Testis (tissue), 2 donors: ENCODE measurements around the gene CUEDC1.
A peak's percentile ranks its signal among the peaks of the same experiment; 100 is the strongest.

Source experiments
- POLR2A ChIP-seq: fragments of 450-650 bp; IDR thresholded peaks from one replicate; pipeline ENCODE4 v1.6.1; 2017; ENCODE audit warnings: antibody characterized with exemption, mild to moderate bottlenecking, moderate library complexity
- TF ChIP-seq, protein P1 (sequence below), 3 experiments: fragments of 450-650 bp in 2 of 3; fragments of 200-600 bp in 1 of 3; sonication (generic) in 1 of 3; IDR thresholded peaks; one replicate each; pipeline ENCODE4 v1.5.1; 2016 to 2019; ENCODE audit warnings: antibody characterized with exemption in 3 of 3, mild to moderate bottlenecking in 2 of 3, moderate library complexity in 1 of 3

DNA sequence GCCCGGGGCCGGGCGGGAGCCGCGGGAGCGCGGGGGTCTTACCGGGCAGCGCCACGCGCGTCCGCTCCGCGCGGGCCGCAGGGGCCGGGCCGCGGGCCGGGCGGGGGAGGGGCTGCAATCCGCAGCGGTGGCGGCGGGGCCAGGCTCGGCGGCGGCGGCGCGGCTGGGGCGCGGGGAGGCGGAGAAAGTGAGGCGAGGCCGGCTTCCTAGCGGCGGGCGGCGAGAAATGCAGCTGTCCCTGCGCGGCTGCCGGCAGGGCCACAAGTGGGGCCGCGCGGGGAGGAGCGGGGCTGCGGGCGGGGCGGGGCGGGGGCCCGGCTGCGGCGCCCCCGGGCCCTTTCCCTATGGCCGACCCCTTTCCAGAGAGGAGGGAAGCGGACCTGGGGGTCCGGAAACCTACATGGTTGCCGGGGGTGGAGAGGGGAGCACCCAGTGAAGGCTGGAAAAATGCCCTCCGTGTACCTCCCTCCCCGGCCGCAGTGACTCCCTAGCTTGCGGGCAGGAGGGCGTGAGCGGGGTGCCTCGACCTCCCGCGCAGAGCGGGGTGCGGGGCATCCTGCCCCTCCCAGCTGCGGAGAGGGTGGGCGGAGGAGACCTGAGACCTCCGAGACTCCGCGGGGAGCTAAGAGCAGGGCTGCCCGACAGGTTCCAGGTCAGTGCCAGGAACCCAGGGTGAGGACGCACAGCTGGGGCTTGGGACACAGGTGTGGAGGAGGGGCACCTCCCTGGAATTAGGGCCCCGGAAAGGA, at the start of gene CUEDC1:
- TF ChIP-seq POLR2A, result no peak
- TF ChIP-seq, protein P1, sequence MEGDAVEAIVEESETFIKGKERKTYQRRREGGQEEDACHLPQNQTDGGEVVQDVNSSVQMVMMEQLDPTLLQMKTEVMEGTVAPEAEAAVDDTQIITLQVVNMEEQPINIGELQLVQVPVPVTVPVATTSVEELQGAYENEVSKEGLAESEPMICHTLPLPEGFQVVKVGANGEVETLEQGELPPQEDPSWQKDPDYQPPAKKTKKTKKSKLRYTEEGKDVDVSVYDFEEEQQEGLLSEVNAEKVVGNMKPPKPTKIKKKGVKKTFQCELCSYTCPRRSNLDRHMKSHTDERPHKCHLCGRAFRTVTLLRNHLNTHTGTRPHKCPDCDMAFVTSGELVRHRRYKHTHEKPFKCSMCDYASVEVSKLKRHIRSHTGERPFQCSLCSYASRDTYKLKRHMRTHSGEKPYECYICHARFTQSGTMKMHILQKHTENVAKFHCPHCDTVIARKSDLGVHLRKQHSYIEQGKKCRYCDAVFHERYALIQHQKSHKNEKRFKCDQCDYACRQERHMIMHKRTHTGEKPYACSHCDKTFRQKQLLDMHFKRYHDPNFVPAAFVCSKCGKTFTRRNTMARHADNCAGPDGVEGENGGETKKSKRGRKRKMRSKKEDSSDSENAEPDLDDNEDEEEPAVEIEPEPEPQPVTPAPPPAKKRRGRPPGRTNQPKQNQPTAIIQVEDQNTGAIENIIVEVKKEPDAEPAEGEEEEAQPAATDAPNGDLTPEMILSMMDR (IDR thresholded peaks at IDR 0.05), result peak in 2 of 3 experiments; percentile 1 to 57
